Hepatocyte (in vitro differentiated cells): ENCODE data around the gene KANK2. TPM values are rescaled to one million over a fixed set of nuclear protein-coding genes. Genes with fewer than 3 reads are reported as not detected.
A peak's percentile ranks its signal among the peaks of the same experiment; 100 is the strongest.

ENCODE experiments used
- DNase-seq: peaks from one replicate; pipeline ENCODE4 v3.0.0-alpha.2; 2016; ENCODE audit warnings: low spot score
- H2AFZ ChIP-seq: fragments of 200-600 bp; sonication (generic); 2 replicates; pipeline ENCODE4 v1.6.0; 2016; ENCODE audit warnings: antibody characterized with exemption, mild to moderate bottlenecking
- H3K27ac ChIP-seq: fragments of 200-600 bp; sonication (generic); 2 replicates; pipeline ENCODE4 v1.5.1; 2016; ENCODE audit warnings: mild to moderate bottlenecking
- H3K27me3 ChIP-seq: fragments of 200-600 bp; sonication (generic); 2 replicates; pipeline ENCODE4 v1.6.1; 2016
- H3K36me3 ChIP-seq: fragments of 200-600 bp; sonication (generic); replicated peaks from 2 replicates; pipeline ENCODE4 v1.5.1; 2016; ENCODE audit warnings: low read depth; ENCODE audit not compliant: insufficient read depth
- H3K4me1 ChIP-seq: fragments of 200-600 bp; sonication (generic); 2 replicates; pipeline ENCODE4 v1.5.1; 2016; ENCODE audit warnings: mild to moderate bottlenecking, moderate library complexity; ENCODE audit not compliant: insufficient read depth
- H3K4me2 ChIP-seq: fragments of 200-600 bp; sonication (generic); 2 replicates; pipeline ENCODE4 v1.6.0; 2016
- H3K4me3 ChIP-seq: fragments of 200-600 bp; sonication (generic); 2 replicates; pipeline ENCODE4 v1.5.1; 2016; ENCODE audit warnings: mild to moderate bottlenecking
- H3K79me2 ChIP-seq: fragments of 200-600 bp; sonication (generic); 2 replicates; pipeline ENCODE4 v1.6.0; 2017; ENCODE audit warnings: mild to moderate bottlenecking
- H3K9me2 ChIP-seq: fragments of 200-600 bp; sonication (generic); replicated peaks from 2 replicates; pipeline ENCODE4 v1.6.0; 2017; ENCODE audit warnings: mild to moderate bottlenecking; ENCODE audit not compliant: insufficient read depth
- H3K9me3 ChIP-seq: fragments of 200-600 bp; sonication (generic); 2 replicates; pipeline ENCODE4 v1.5.1; 2016; ENCODE audit warnings: low read depth, mild to moderate bottlenecking
- H4K20me1 ChIP-seq: fragments of 200-600 bp; sonication (generic); 2 replicates; pipeline ENCODE4 v1.6.0; 2016; ENCODE audit warnings: mild to moderate bottlenecking; ENCODE audit not compliant: insufficient read depth, poor library complexity, severe bottlenecking
- CTCF ChIP-seq: fragments of 200-600 bp; sonication (generic); IDR thresholded peaks from 2 replicates; pipeline ENCODE4 v1.5.1; 2016; ENCODE audit warnings: antibody characterized with exemption, mild to moderate bottlenecking; ENCODE audit not compliant: poor library complexity
- EZH2 ChIP-seq: fragments of 200-600 bp; sonication (generic); IDR thresholded peaks from 2 replicates; pipeline ENCODE4 v1.6.1; 2016; ENCODE audit warnings: antibody characterized with exemption, mild to moderate bottlenecking, borderline replicate concordance
- EZH2phosphoT487 ChIP-seq: fragments of 200-600 bp; sonication (generic); IDR thresholded peaks from one replicate; pipeline ENCODE4 v1.6.1; 2018; ENCODE audit warnings: antibody characterized with exemption, mild to moderate bottlenecking, low read depth, moderate library complexity; ENCODE audit not compliant: unreplicated experiment, severe bottlenecking
- WGBS: methylation state at CpG from one replicate; pipeline ENCODE4 v1.1.6; 2016; ENCODE audit warnings: low lambda C conversion rate; ENCODE audit errors: missing lambda C conversion rate; 5-methylcytosine and 5-hydroxymethylcytosine counted together
- polyA plus RNA-seq: library from polyadenylated mRNA; unstranded; fragments of >200 nt; fragmentation: Nextera tagmentation; extraction: Ambion mirVana; gene quantifications from 2 replicates; pipeline ENCODE4 v1.2.1, GENCODE V29; 2016
- total RNA-seq: library from RNA; depleted of rRNA; stranded (reverse); fragments of >200 nt; gene quantifications from 2 replicates; pipeline ENCODE4 v1.2.3, GENCODE V29; 2014

The KANK2 gene
- total and polyA plus RNA-seq, 2 experiments from 2014 or later: 39.6 to 60.3 TPM

- H3K36me3 ChIP-seq: no peaks in the 10 kb centered on the region
- no peak overlapping the region for H3K4me3 ChIP-seq
- H3K9me2 ChIP-seq: no peaks in the 10 kb centered on the region
- H3K27me3 ChIP-seq: no peaks in the 10 kb centered on the region
- no peak for TF ChIP-seq EZH2phosphoT487
- no peak for TF ChIP-seq EZH2
- TF ChIP-seq CTCF: no peak
- no peak overlapping the region for H3K4me2 ChIP-seq
- no peaks in the 10 kb centered on the region for H4K20me1 ChIP-seq
- H3K9me3 ChIP-seq: no peaks in the 10 kb centered on the region
- no peak overlapping the region for H3K27ac ChIP-seq
- no peaks in the 10 kb centered on the region for H3K79me2 ChIP-seq
- no peak for DNase-seq
- peaks cover 6% of the 10 kb centered on the region for H3K4me1 ChIP-seq
- 96% methylated on average over 31 of the region's 31 CpGs for WGBS
- H2AFZ ChIP-seq: no peak overlapping the region
These were observed 27.3 kb downstream of the KANK2 start for GRCh38 chr19:11169896-11170678.

- Histone ChIP-seq H4K20me1 (no peaks in the 10 kb centered on the region), H3K79me2 (no peaks in the 10 kb centered on the region), H3K27me3 (no peaks in the 10 kb centered on the region), H3K4me1 (peaks cover 14% of the 10 kb centered on the region), H3K9me2 (no peaks in the 10 kb centered on the region), H3K4me2 (no peak overlapping the region), H3K4me3 (no peak overlapping the region), H3K27ac (no peak overlapping the region), H3K9me3 (no peaks in the 10 kb centered on the region), H2AFZ (no peak overlapping the region), H3K36me3 (no peaks in the 10 kb centered on the region)
- WGBS: 95% methylated on average over 7 of the region's 7 CpGs
- no peak for DNase-seq
- TF ChIP-seq CTCF: no peak
- TF ChIP-seq EZH2: no peak
- TF ChIP-seq EZH2phosphoT487: no peak
These were observed 28.8 kb downstream of the KANK2 start for GRCh38 chr19:11168568-11168967.

GRCh38 chr19:11166281-11167142 is 30.8 kb downstream of the KANK2 start:
- peak overlapping the region; percentile 91 for H3K27ac ChIP-seq
- no peaks in the 10 kb centered on the region for H4K20me1 ChIP-seq
- H2AFZ ChIP-seq: no peak overlapping the region
- no peaks in the 10 kb centered on the region for H3K27me3 ChIP-seq
- H3K9me3 ChIP-seq: no peaks in the 10 kb centered on the region
- no peaks in the 10 kb centered on the region for H3K9me2 ChIP-seq
- H3K79me2 ChIP-seq: no peaks in the 10 kb centered on the region
- TF ChIP-seq EZH2phosphoT487 (no peak), EZH2 (no peak), CTCF (no peak)
- no peak for DNase-seq
- H3K4me3 ChIP-seq: no peak overlapping the region
- WGBS: 96% methylated on average over 25 of the region's 26 CpGs
- no peaks in the 10 kb centered on the region for H3K36me3 ChIP-seq
- H3K4me1 ChIP-seq: peaks cover 14% of the 10 kb centered on the region
- no peak overlapping the region for H3K4me2 ChIP-seq
